OCI-LY7 (cell line): ENCODE data around the gene FBXW8. TPM values are rescaled to one million over a fixed set of nuclear protein-coding genes. Genes with fewer than 3 reads are reported as not detected.

Experiments
- BruUV-seq: library from RNA; stranded (reverse); fragments of 400-500 nt; replicated peaks from 2 replicates; lab custom pipeline; 2021; lab: Mats Ljungman, UMichigan
- CTCF ChIA-PET: fragments of 300-600 bp; sonication (Branson Sonifier 250); formaldehyde crosslinking; loops from one replicate; lab custom pipeline; 2022; ENCODE audit warnings: antibody characterized with exemption; ENCODE audit not compliant: unreplicated experiment; lab: Charles Lee
- POLR2A ChIA-PET: fragments of 300-600 bp; sonication (Branson Sonifier 250); formaldehyde crosslinking; loops from one replicate; lab custom pipeline; 2022; ENCODE audit warnings: antibody characterized with exemption; lab: Charles Lee
- DNase-seq: peaks from one replicate; pipeline ENCODE4 v3.0.0-alpha.2; 2015; ENCODE audit warnings: low spot score
- H2AFZ ChIP-seq: fragments of 200-600 bp; sonication (generic), shearing (Covaris generic); 2 replicates; pipeline ENCODE4 v1.6.1; 2014; ENCODE audit warnings: mild to moderate bottlenecking, antibody characterized with exemption, low read length, moderate library complexity
- H3K27ac ChIP-seq: fragments of 200-600 bp; sonication (generic); 2 replicates; pipeline ENCODE4 v1.5.1; 2014; ENCODE audit warnings: mixed run types, low read depth, mild to moderate bottlenecking, moderate library complexity, low read length, inconsistent platforms; ENCODE audit not compliant: poor library complexity, severe bottlenecking
- H3K36me3 ChIP-seq: fragments of 200-600 bp; sonication (generic); 2 replicates; pipeline ENCODE4 v1.6.1; 2014; ENCODE audit warnings: mild to moderate bottlenecking, antibody characterized with exemption, low read length, moderate library complexity, mixed read lengths; ENCODE audit not compliant: insufficient read depth
- H3K4me1 ChIP-seq: fragments of 200-600 bp; sonication (generic); 2 replicates; pipeline ENCODE4 v1.5.1; 2014; ENCODE audit warnings: mild to moderate bottlenecking, low read length; ENCODE audit not compliant: insufficient read depth, poor library complexity, severe bottlenecking
- H3K4me2 ChIP-seq: fragments of 200-600 bp; sonication (generic); 2 replicates; pipeline ENCODE4 v1.6.1; 2014; ENCODE audit warnings: mild to moderate bottlenecking, low read length
- H3K4me3 ChIP-seq: fragments of 200-600 bp; sonication (generic); 2 replicates; pipeline ENCODE4 v1.5.1; 2014; ENCODE audit warnings: mild to moderate bottlenecking, low read depth, low read length; ENCODE audit not compliant: poor library complexity, severe bottlenecking
- H3K79me2 ChIP-seq: fragments of 200-600 bp; sonication (generic); 2 replicates; pipeline ENCODE4 v1.6.1; 2016; ENCODE audit warnings: low read depth, mild to moderate bottlenecking, low read length, moderate library complexity, mixed read lengths; ENCODE audit not compliant: insufficient read depth
- H3K9me2 ChIP-seq: fragments of 200-600 bp; sonication (generic); 2 replicates; pipeline ENCODE4 v1.6.1; 2016; ENCODE audit warnings: mild to moderate bottlenecking, low read length, mixed read lengths; ENCODE audit not compliant: insufficient read depth
- H3K9me3 ChIP-seq: fragments of 200-600 bp; sonication (generic); 2 replicates; pipeline ENCODE4 v1.6.1; 2014; ENCODE audit warnings: mild to moderate bottlenecking, mixed run types, low read length, mixed read lengths
- H4K20me1 ChIP-seq: fragments of 200-600 bp; sonication (generic); 2 replicates; pipeline ENCODE4 v1.6.1; 2014; ENCODE audit warnings: mild to moderate bottlenecking, antibody characterized with exemption, low read length, moderate library complexity, mixed read lengths; ENCODE audit not compliant: insufficient read depth
- EZH2phosphoT487 ChIP-seq: fragments of 200-600 bp; sonication (generic); IDR thresholded peaks from 2 replicates; pipeline ENCODE4 v1.6.1; 2018; ENCODE audit warnings: low read depth, borderline replicate concordance, mild to moderate bottlenecking, mixed run types, antibody characterized with exemption, low read length, moderate library complexity, mixed read lengths
- intact Hi-C: fragments of 100-400 bp; cut with micrococcal nuclease; formaldehyde crosslinking; loops from one replicate; pipeline ENCODE4 v1.10.0; 2022; ENCODE audit not compliant: unreplicated experiment
- total RNA-seq, 2 experiments: library from RNA; depleted of rRNA in 1 of 2; stranded (reverse); fragments of >200 nt in 1 of 2; shearing (Covaris generic) in 1 of 2; gene quantifications; 2 replicates each; pipeline ENCODE4 v1.2.3, GENCODE V29; 2014 to 2022
- TF ChIP-seq, protein P1 (sequence below): fragments of 200-600 bp; sonication (generic); conservative IDR thresholded peaks from 2 replicates; pipeline ENCODE4 v1.5.1; 2014; ENCODE audit warnings: mild to moderate bottlenecking, antibody characterized with exemption, low read length, moderate library complexity, mixed read lengths

FBXW8 gene
- total RNA-seq, 2 experiments from 2014 or later: 29.8 to 34.0 TPM

DNA sequence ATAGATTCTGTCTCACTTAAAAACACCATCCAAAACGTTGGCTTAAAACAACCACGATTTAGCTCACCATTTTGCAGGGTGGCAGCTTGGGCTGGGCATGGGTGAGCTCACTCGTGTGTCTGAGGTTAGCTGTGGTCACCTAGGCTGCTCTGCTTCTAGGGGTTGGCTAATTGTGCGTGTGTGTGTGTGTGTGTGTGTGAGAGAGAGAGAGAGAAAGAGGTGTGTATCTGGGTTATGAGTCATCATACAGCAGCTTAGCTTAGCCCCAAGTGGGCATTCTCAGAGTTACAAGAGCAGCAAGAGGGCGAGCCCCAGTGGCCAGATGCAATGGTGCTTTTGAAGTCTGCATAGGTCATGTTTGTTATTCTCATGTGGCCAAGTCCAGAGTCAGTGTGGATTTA lies 6.0 kb downstream of the FBXW8 start:
- H3K4me2 ChIP-seq: no peak overlapping the region
- ChIA-PET CTCF (interaction anchor here (0.6 kb wide), 1 partner anchor 188 kb away, joined by 4 read pairs; no protein-coding TSS in a partner anchor), POLR2A (interaction anchor here (1.1 kb wide), 1 partner anchor 207 kb away, joined by 5 read pairs; no protein-coding TSS in a partner anchor)
- BruUV-seq: no TSS peak
- H3K79me2 ChIP-seq: peaks cover 10% of the 10 kb centered on the region
- no peak overlapping the region for H3K4me3 ChIP-seq
- H3K4me1 ChIP-seq: peaks cover 25% of the 10 kb centered on the region
- intact Hi-C loops: no loop called here
- H3K9me2 ChIP-seq: no peaks in the 10 kb centered on the region
- H3K27ac ChIP-seq: no peak overlapping the region
- no peaks in the 10 kb centered on the region for H3K9me3 ChIP-seq
- DNase-seq: peak; percentile 32
- no peaks in the 10 kb centered on the region; the same call in 1 of the 2 replicates for H4K20me1 ChIP-seq
- H3K36me3 ChIP-seq: peaks cover 28% of the 10 kb centered on the region
- H2AFZ ChIP-seq: no peak overlapping the region
- no peak for TF ChIP-seq EZH2phosphoT487
- TF ChIP-seq, protein P1, sequence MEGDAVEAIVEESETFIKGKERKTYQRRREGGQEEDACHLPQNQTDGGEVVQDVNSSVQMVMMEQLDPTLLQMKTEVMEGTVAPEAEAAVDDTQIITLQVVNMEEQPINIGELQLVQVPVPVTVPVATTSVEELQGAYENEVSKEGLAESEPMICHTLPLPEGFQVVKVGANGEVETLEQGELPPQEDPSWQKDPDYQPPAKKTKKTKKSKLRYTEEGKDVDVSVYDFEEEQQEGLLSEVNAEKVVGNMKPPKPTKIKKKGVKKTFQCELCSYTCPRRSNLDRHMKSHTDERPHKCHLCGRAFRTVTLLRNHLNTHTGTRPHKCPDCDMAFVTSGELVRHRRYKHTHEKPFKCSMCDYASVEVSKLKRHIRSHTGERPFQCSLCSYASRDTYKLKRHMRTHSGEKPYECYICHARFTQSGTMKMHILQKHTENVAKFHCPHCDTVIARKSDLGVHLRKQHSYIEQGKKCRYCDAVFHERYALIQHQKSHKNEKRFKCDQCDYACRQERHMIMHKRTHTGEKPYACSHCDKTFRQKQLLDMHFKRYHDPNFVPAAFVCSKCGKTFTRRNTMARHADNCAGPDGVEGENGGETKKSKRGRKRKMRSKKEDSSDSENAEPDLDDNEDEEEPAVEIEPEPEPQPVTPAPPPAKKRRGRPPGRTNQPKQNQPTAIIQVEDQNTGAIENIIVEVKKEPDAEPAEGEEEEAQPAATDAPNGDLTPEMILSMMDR: 0 out of 2 replicates have a peak, but pooled peaks have one; percentile 26

DNA sequence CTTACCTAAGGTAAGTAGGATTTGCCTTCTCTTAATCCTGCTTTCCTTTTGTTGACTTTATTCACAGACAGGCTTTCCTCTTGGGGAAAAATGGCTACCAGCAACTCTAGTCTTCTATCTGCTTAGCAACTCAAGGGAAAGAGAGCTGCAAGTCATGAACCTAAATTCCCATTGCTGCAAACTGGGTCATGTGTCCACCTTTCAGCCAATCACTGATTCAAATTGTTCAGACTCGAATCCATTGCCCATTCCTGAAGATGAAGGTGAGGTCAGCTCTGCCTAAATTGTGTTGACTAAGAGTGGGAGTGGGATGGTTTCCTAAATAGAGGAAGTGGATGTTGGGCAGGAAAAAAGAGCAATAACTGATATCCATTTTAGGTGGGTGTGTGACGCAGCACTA lies 7.7 kb downstream of the FBXW8 start:
- peaks cover 25% of the 10 kb centered on the region for H3K36me3 ChIP-seq
- no peak overlapping the region for H3K4me2 ChIP-seq
- no peak overlapping the region for H3K27ac ChIP-seq
- no TSS peak for BruUV-seq
- intact Hi-C loops: no loop called here
- no peak overlapping the region for H3K4me3 ChIP-seq
- ChIA-PET CTCF (no interaction called here), POLR2A (interaction anchor here (1.4 kb wide), 1 partner anchor 47 kb away, joined by 4 read pairs; no protein-coding TSS in a partner anchor)
- DNase-seq: no peak
- H4K20me1 ChIP-seq: no peaks in the 10 kb centered on the region; the same call in 1 of the 2 replicates
- no peaks in the 10 kb centered on the region for H3K9me3 ChIP-seq
- no peaks in the 10 kb centered on the region for H3K9me2 ChIP-seq
- no peak for TF ChIP-seq EZH2phosphoT487
- TF ChIP-seq, protein P1: no peak
- H3K79me2 ChIP-seq: no peaks in the 10 kb centered on the region
- no peak overlapping the region for H2AFZ ChIP-seq
- H3K4me1 ChIP-seq: peaks cover 23% of the 10 kb centered on the region

DNA sequence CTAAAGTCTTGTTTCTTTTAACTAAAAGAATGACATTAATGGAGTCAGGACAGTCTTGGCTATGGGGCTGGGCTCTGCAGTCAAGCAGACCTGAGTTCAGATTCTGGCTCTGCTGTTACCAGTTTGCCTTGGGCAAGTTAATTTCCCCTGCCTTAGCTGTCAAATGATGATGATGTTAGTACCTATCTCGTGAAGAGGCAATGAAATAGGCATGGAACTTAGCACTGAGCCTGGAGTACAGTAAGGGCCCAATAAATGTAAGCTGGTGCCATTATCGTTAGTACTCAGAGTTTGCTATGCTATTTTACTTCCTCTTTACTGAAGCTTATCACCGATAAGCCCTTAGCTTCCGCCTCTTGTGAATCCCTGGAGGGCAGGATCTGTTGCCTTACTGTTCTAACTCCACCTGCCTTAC lies 8.5 kb downstream of the FBXW8 start:
- no peak overlapping the region for H3K27ac ChIP-seq
- BruUV-seq: no TSS peak
- intact Hi-C loops: no loop called here
- no peaks in the 10 kb centered on the region for H3K79me2 ChIP-seq
- TF ChIP-seq EZH2phosphoT487: no peak
- TF ChIP-seq, protein P1: no peak
- no peak overlapping the region for H3K4me2 ChIP-seq
- DNase-seq: no peak
- H3K4me1 ChIP-seq: peaks cover 27% of the 10 kb centered on the region
- POLR2A ChIA-PET: interaction anchor here (0.6 to 1.4 kb wide), 4 partner anchors 17 to 169 kb away, joined by 3 to 4 read pairs (median 3); no protein-coding TSS in a partner anchor
- no peak overlapping the region for H2AFZ ChIP-seq
- peaks cover 19% of the 10 kb centered on the region for H3K36me3 ChIP-seq
- CTCF ChIA-PET: no interaction called here
- no peak overlapping the region for H3K4me3 ChIP-seq
- no peaks in the 10 kb centered on the region; the same call in 1 of the 2 replicates for H4K20me1 ChIP-seq
- H3K9me3 ChIP-seq: no peaks in the 10 kb centered on the region
- H3K9me2 ChIP-seq: no peaks in the 10 kb centered on the region
